Keratinocyte (primary cell): ENCODE measurements around the gene GIT2. TPM values are rescaled to one million over a fixed set of nuclear protein-coding genes. Genes with fewer than 3 reads are reported as not detected.

Source experiments
- DNase-seq: peaks from one replicate; pipeline ENCODE4 v3.0.0-alpha.2; 2011; ENCODE audit warnings: low read depth, missing footprints, low spot score
- FAIRE-seq: peaks from 2 replicates; lab custom pipeline; 2011; peaks lifted over from hg19 to GRCh38; lab: Jason Lieb, UNC
- H2AFZ ChIP-seq: 2 replicates; pipeline ENCODE4 v1.6.0; 2012; ENCODE audit warnings: low read length, control low read depth, inconsistent platforms; ENCODE audit not compliant: control insufficient read depth
- H3K27ac ChIP-seq: 2 replicates; pipeline ENCODE4 v1.5.1; 2011; ENCODE audit warnings: low read length; ENCODE audit not compliant: control insufficient read depth, insufficient read depth
- H3K27me3 ChIP-seq: 3 replicates; pipeline ENCODE4 v1.6.0; 2011; ENCODE audit warnings: low read length; ENCODE audit not compliant: control insufficient read depth, insufficient read depth; ENCODE audit errors: extremely low read depth
- H3K36me3 ChIP-seq, 2 experiments: 2 replicates in 1 of 2; 3 replicates in 1 of 2; pipeline ENCODE4 v1.5.1; 2011; ENCODE audit warnings: low read length in 2 of 2, mild to moderate bottlenecking in 1 of 2; ENCODE audit not compliant: control insufficient read depth in 2 of 2, insufficient read depth in 2 of 2; ENCODE audit errors: extremely low read depth in 1 of 2
- H3K4me1 ChIP-seq: 3 replicates; pipeline ENCODE4 v1.5.1; 2011; ENCODE audit warnings: low read length; ENCODE audit not compliant: control insufficient read depth, insufficient read depth; ENCODE audit errors: extremely low read depth
- H3K4me2 ChIP-seq: 3 replicates; pipeline ENCODE4 v1.6.0; 2011; ENCODE audit warnings: low read depth, low read length; ENCODE audit not compliant: control insufficient read depth, insufficient read depth; ENCODE audit errors: extremely low read depth
- H3K4me3 ChIP-seq, 3 experiments: fragments of 200-600 bp in 1 of 3; sonication (generic) in 1 of 3; 2 replicates in 2 of 3; 3 replicates in 1 of 3; pipeline ENCODE4 v1.5.1; 2011 to 2016; ENCODE audit warnings: low read length in 3 of 3, mild to moderate bottlenecking in 3 of 3, control low read depth in 2 of 3, inconsistent platforms in 1 of 3, low read depth in 1 of 3, mixed read lengths in 1 of 3, mixed run types in 1 of 3, moderate library complexity in 1 of 3; ENCODE audit not compliant: control insufficient read depth in 2 of 3, insufficient read depth in 2 of 3; ENCODE audit errors: extremely low read depth in 1 of 3
- H3K79me2 ChIP-seq: 2 replicates; pipeline ENCODE4 v1.6.0; 2012; ENCODE audit warnings: low read length; ENCODE audit not compliant: control insufficient read depth, insufficient read depth
- H3K9ac ChIP-seq: 3 replicates; pipeline ENCODE4 v1.6.0; 2011; ENCODE audit warnings: low read length; ENCODE audit not compliant: control insufficient read depth, insufficient read depth; ENCODE audit errors: extremely low read depth
- H3K9me1 ChIP-seq: 3 replicates; pipeline ENCODE4 v1.6.0; 2011; ENCODE audit warnings: low read length; ENCODE audit not compliant: control insufficient read depth, insufficient read depth; ENCODE audit errors: extremely low read depth
- H3K9me3 ChIP-seq: 2 replicates; pipeline ENCODE4 v1.5.1; 2012; ENCODE audit warnings: low read depth, low read length; ENCODE audit not compliant: control insufficient read depth
- H4K20me1 ChIP-seq: 3 replicates; pipeline ENCODE4 v1.6.0; 2011; ENCODE audit warnings: low read length; ENCODE audit not compliant: control insufficient read depth, insufficient read depth; ENCODE audit errors: extremely low read depth
- CTCF ChIP-seq, 3 experiments: IDR thresholded peaks in 1 of 3; conservative IDR thresholded peaks in 1 of 3; optimal IDR thresholded peaks in 1 of 3; 2 replicates in 2 of 3; 3 replicates in 1 of 3; pipeline versions ENCODE3 to v1.5.1; 2011; ENCODE audit warnings: low read length in 3 of 3, mild to moderate bottlenecking in 3 of 3, moderate library complexity in 2 of 3, control low read depth in 1 of 3, inconsistent platforms in 1 of 3; ENCODE audit not compliant: insufficient read depth in 2 of 3; ENCODE audit errors: extremely low read depth in 1 of 3
- EZH2 ChIP-seq: IDR thresholded peaks from one replicate; pipeline ENCODE4 v1.6.1; 2012; ENCODE audit warnings: inconsistent platforms, mild to moderate bottlenecking, low read length, moderate library complexity
- dilution Hi-C: fragments of 300-500 bp; cut with MboI; formaldehyde crosslinking; loops from one replicate; pipeline ENCODE4 v1.7.0; 2020; ENCODE audit warnings: low sequenced_read_pairs; ENCODE audit not compliant: extremely low pct_ligation_motif_present
- polyA plus RNA-seq, 5 experiments: library from polyadenylated mRNA; depleted of rRNA in 3 of 5; stranded (reverse) in 3 of 5; stranded (forward) in 1 of 5; unstranded in 1 of 5; fragments of >200 nt; gene quantifications; 1 replicate in 1 of 5; 2 replicates in 3 of 5; 3 replicates in 1 of 5; pipeline versions ENCODE4 v1.2.1 to v1.2.3, GENCODE V29; 2011 to 2012; ENCODE audit warnings: missing spikeins in 2 of 5, low read depth in 1 of 5, low replicate concordance in 1 of 5

The GIT2 gene
- polyA plus RNA-seq, 1 donor (not counting 4 experiments of a cell fraction or from before 2014, with no cell fraction given), result 25.9 TPM

GRCh38 chr12:109946913-109947312 is 49.3 kb downstream of the GIT2 start:
- H3K4me3 ChIP-seq, result no peak overlapping the region
- no peak overlapping the region for H2AFZ ChIP-seq
- no peak overlapping the region for H3K4me2 ChIP-seq
- H3K9ac ChIP-seq, result no peak overlapping the region
- no peaks in the 10 kb centered on the region for H3K27me3 ChIP-seq
- no peak overlapping the region for H3K27ac ChIP-seq
- dilution Hi-C loops, result no loop called here
- no peaks in the 10 kb centered on the region for H4K20me1 ChIP-seq
- H3K79me2 ChIP-seq, result no peaks in the 10 kb centered on the region
- FAIRE-seq (no peak), DNase-seq (no peak)
- H3K36me3 ChIP-seq, result peaks cover 7 to 22% of the 10 kb centered on the region in 2 experiments
- no peaks in the 10 kb centered on the region for H3K9me3 ChIP-seq
- no peaks in the 10 kb centered on the region for H3K9me1 ChIP-seq
- no peak for TF ChIP-seq EZH2
- no peak for TF ChIP-seq CTCF (optimal IDR thresholded peaks at IDR 0.05 in 1 of 3, IDR thresholded peaks at IDR 0.05 in 1 of 3, conservative IDR thresholded peaks at IDR 0.05 in 1 of 3; ENCODE audit: extremely low read depth in 1 of 3, insufficient read depth in 2 of 3, low read length in 3 of 3)
- H3K4me1 ChIP-seq, result no peaks in the 10 kb centered on the region

- Histone ChIP-seq H3K27me3 (no peaks in the 10 kb centered on the region), H3K4me2 (no peak overlapping the region), H3K27ac (no peak overlapping the region), H3K4me3 (no peak overlapping the region), H3K9me1 (no peaks in the 10 kb centered on the region), H3K36me3 (peaks cover 4 to 22% of the 10 kb centered on the region in 2 experiments), H3K9ac (no peak overlapping the region), H2AFZ (no peak overlapping the region), H3K79me2 (no peaks in the 10 kb centered on the region), H3K9me3 (no peaks in the 10 kb centered on the region), H3K4me1 (no peaks in the 10 kb centered on the region), H4K20me1 (no peaks in the 10 kb centered on the region)
- FAIRE-seq (no peak), DNase-seq (no peak)
- TF ChIP-seq CTCF (optimal IDR thresholded peaks at IDR 0.05 in 1 of 3, IDR thresholded peaks at IDR 0.05 in 1 of 3, conservative IDR thresholded peaks at IDR 0.05 in 1 of 3; ENCODE audit: extremely low read depth in 1 of 3, insufficient read depth in 2 of 3, low read length in 3 of 3) (no peak), EZH2 (no peak)
- dilution Hi-C loops, result no loop called here
These were observed 49.7 kb downstream of the GIT2 start for GRCh38 chr12:109946505-109946904.
